Stimulated activated CD8-positive, alpha-beta memory T cell treated with anti-CD3 and anti-CD28 coated beads, Interleukin-15, amount 100 ng/mL, for 1 hour (primary cell): Measurements from ENCODE around the gene TMSB4X.
"Not testable (repeated sequence)": the region's sequence is repeated elsewhere in the genome, so short reads cannot be mapped to it uniquely, and the experiment has no call there.

Experiments
- DNase-seq: peaks from one replicate; pipeline ENCODE4 v3.0.0-alpha.2; 2020; ENCODE audit warnings: low read depth

The TMSB4X gene

DNA sequence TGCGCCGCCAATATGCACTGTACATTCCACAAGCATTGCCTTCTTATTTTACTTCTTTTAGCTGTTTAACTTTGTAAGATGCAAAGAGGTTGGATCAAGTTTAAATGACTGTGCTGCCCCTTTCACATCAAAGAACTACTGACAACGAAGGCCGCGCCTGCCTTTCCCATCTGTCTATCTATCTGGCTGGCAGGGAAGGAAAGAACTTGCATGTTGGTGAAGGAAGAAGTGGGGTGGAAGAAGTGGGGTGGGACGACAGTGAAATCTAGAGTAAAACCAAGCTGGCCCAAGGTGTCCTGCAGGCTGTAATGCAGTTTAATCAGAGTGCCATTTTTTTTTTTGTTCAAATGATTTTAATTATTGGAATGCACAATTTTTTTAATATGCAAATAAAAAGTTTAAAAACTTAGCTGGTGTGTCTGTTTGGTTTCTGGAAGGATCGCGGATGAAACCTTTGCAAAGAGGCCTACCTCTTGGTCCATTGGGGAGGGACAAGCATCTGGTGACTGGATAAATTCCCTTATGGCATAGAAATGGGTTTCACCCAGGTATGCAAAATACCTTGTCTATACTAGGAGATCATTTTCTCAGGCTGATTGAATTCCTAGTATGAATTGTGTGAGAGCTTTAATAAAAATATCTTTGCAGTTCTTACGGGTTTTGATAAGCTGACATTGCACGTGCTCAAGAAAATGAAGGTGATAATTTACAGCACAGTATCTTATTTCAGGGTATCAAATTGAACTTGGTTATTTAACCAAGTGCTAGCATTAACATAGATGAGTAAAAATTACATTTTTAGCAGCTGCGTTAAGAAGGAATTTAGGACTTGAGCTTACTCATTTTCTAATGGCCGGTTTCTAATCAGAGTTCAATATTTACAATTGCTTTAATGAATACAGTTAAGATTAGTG is 2.2 kb downstream of the TMSB4X start:
- not testable (repeated sequence) for DNase-seq

- no peak for DNase-seq
Observed at GRCh38 chrX:12977761-12978204, 2.9 kb downstream of the TMSB4X start.

GRCh38 chrX:12978205-12979025 is 3.5 kb downstream of the TMSB4X start:
- DNase-seq: no peak

- DNase-seq: no peak
Observed at GRCh38 chrX:12979026-12979607, 4.2 kb downstream of the TMSB4X start.

DNA sequence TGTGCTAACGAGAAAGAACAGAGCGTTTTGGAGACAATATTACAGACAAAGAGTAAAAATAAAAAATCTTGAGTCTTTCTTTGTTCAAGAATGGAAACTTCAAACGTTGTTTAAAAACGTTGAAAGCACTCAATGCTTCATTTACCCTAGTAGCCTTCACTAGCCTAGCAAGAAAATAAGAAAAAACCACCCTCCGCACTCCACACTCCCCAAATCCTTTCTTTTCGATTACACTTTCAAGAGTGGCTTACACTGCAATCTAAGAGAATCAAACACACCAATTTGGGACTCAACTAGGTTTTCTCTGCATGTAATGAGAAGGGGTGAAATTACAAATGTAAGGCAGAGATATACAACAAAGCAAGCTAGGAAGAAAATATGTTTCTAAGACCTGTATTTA is 4.7 kb downstream of the TMSB4X start:
- DNase-seq: no peak

- not testable (repeated sequence) for DNase-seq
Observed at GRCh38 chrX:12980039-12980438, 5.1 kb downstream of the TMSB4X start.

GRCh38 chrX:12981880-12982279 is 7.0 kb downstream of the TMSB4X start:
- DNase-seq: no peak

DNA sequence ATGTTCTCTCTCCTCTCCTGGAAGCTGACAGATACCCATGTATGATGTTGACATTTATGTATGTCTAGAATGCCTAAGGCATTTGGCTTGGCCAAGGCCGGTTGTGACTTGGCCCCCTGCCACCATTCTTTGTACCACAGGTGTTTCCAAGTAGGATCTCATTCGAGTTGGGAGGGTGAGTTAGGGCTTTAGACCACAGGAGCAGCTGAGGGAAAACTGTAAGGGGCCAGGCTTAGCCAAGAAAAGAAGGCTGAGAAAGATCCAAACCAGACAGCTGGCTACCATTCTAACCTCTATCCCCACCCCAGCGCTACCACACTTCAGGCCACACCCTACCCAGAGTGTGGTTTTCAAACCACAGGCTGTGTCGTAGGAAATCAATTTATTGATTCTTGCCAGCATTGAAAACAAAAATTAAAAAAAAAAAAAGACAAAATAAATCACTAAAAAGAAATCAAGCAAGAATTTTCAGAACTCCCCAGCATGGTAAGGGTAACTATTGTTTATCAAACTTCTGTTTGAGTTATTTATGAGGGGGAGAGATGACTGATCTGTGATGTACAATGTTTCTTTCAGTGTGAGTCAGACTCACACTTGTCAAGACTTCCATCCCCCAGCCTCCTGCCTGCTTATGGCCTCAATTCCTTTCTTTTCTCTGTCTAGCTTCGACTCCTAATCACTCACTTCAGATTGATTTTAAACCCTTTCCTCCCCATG is 9.9 kb downstream of the TMSB4X start:
- DNase-seq: no peak

DNA sequence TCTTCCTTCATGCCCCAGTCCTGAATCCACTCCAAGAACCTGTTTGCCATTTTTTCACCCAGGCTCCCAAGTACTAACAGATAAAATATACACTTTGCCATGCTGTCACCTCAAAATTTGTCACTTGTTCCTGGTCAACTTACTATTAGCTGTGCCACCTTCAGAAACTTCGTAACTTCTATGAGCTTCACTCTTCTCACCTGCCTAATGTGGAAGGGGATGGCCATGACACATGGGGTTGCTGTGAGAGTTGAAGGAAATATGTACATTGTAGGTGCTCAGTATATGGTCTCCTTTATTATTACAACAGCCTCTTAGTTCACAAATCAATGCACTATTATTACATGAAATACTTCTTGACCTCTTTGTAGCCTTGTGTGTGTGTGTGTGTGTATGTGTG is 10.4 kb downstream of the TMSB4X start:
- no peak for DNase-seq

DNA sequence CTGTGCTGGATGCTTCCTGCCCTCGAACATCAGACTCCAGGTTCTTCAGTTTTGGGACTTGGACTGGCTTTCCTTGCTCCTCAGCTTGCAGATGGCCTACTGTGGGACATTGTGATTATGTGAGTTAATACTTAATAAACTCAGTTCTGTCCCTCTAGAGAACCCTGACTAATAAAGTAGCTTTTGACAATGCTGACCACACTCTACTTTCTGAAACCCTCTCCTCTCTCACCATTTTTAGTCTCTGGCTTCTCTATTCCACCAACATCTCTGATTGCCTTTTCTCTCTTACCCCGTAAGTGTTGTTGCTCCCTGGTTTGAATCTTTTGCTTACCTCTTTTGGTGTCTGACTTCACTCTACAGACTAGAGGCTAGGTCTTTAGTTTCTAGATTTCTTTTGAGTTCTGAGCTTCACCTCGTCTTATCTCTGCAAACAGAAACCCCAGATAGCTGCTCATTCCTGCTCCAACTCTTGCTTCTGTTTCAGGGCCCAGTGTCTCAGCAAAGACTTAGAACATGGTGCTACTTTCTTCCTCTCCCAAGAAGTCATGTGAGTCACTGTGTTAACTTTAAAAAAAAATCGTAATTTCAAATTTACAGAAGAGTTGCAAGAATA is 11.4 kb downstream of the TMSB4X start:
- no peak for DNase-seq

DNA sequence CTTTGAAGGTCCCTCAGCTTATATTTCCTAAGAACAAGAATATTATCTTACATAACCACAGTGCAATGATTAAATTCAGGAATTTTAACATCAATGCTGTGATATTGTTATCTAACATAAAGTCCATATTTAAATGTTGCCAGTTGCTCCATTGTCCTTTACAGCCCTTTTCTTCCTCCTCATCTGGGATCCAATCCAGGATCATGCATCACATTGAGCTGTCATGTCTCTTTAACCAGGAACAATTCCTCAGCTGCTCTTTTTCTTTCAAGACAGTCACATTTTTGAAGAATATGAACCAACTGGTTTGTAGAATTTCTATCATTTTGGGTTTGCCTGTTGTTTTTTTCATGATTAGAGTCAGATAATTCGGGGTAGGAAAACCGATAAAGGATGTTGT is 12.0 kb downstream of the TMSB4X start:
- DNase-seq: no peak

DNA sequence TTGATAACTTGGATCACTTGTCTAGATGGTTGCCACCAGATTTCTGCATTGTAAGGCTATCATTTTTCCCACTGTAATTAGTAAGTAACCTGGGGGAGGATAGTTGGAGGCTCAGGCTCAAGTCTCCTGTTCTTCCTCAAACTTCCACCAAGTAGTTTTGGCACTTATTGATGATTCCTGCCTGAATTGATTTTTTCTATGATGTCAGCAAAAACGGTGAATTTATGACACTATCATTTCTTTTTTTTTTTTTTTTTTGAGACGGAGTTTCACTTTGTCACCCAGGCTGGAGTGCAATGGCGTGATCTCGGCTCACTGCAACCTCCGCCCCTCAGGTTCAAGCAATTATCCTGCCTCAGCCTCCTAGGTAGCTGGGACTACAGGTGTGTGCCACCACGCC is 12.4 kb downstream of the TMSB4X start:
- no peak for DNase-seq

- no peak for DNase-seq
Observed at GRCh38 chrX:12987900-12988594, 13.1 kb downstream of the TMSB4X start.

DNA sequence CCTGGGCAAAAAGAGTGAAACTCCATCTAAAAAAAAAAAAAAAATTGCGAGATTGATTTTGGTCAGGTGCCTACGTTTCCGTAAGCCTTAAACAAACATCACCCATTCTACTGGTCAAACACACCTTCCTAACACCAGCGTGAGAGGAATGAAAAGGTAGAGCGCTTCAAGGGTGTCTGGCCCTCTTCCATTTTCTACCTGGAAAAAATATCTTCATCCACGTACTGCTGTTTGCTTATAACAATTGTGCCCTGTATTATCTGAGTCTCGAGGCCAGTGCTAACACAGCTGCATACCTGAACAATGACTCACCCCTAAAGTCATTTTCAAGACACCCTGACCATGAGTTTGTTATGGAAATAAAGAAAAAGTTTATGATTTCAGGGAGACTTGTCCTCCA is 13.9 kb downstream of the TMSB4X start:
- DNase-seq: no peak

GRCh38 chrX:12989461-12989860 is 14.6 kb downstream of the TMSB4X start:
- no peak for DNase-seq

DNA sequence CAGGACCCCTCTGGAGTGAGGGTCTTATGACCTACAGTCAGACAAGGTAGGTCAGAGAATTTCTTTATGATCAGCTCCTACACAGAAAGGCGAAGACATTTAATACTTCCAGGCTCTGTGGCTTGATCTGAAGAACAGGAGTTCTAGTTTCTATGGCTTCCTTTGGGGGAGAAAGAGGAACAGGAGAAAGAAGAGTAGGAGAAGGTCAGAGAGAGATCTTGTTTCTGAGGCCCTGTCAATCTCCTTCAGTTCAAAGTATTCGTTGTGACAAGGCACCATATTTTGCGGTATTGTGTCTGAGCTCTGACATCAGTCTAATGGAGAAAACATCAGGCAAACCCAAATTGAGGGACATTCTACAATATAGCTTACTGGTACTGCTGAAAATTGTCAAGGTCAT is 16.7 kb downstream of the TMSB4X start:
- DNase-seq: no peak

DNA sequence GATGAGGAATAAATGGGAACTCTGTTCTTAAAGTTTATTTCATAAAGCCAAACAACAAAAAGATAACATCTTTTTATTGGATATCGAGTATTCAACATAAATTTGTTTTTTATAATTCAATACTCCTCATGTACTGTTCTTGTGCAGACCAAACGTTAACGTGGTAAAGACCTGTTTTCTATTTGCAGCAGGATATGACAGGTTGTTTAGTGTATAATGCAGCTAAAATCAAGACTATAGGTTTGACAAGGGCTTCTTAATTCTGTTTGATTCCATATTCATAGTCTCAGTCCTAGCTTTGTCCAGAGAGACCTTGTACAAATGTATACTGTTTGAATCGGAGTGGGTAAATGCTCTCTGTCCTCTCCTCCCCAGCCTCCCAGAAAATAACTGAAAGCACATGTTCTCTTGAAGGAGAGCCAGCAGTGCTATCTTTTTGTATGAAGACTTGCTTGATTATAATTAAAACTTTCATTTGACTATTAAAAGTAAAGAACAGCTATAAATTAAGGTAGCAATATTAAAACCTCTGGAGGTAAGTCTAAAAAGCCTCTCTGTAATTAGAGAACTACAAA is 17.7 kb downstream of the TMSB4X start:
- DNase-seq: no peak

GRCh38 chrX:12993826-12994225 is 18.9 kb downstream of the TMSB4X start:
- DNase-seq: no peak

GRCh38 chrX:12994321-12994720 is 19.4 kb downstream of the TMSB4X start:
- no peak for DNase-seq

- DNase-seq: no peak
Observed at GRCh38 chrX:12996934-12997435, 22.1 kb downstream of the TMSB4X start.
